Activated CD4-positive, CD25-positive, alpha-beta regulatory T cell treated with anti-CD3 and anti-CD28 coated beads, Interleukin-2, amount 50 U/mL, for 72 hours (primary cell): ENCODE results near the gene FBXO24.

Experiments used
- DNase-seq: peaks from one replicate; pipeline ENCODE4 v3.0.0; 2021

The FBXO24 gene

GRCh38 chr7:100626530-100627237 is 40.6 kb downstream of the FBXO24 start:
- DNase-seq: peak; percentile 77

GRCh38 chr7:100627238-100627549 is 41.1 kb downstream of the FBXO24 start:
- no peak for DNase-seq

- DNase-seq: no peak
Observed at GRCh38 chr7:100629117-100629716, 43.1 kb downstream of the FBXO24 start.

- no peak for DNase-seq
Observed at GRCh38 chr7:100630066-100630465, 43.9 kb downstream of the FBXO24 start.

GRCh38 chr7:100632951-100633717 is 47.0 kb downstream of the FBXO24 start:
- DNase-seq: peak; percentile 68

- DNase-seq: no peak
Observed at GRCh38 chr7:100639995-100640516, 53.9 kb downstream of the FBXO24 start.

- DNase-seq: no peak
Observed at GRCh38 chr7:100640517-100641440, 54.7 kb downstream of the FBXO24 start.

GRCh38 chr7:100641463-100641859 is 55.3 kb downstream of the FBXO24 start, which contains the start of gene TFR2:
TFR2 (minus strand) TSS chr7:100641552; CDS start chr7:100641509, 43 bp downstream.
- no peak for DNase-seq

- DNase-seq: no peak
Observed at GRCh38 chr7:100641860-100642533, 55.9 kb downstream of the FBXO24 start.

GRCh38 chr7:100642534-100642907 is 56.4 kb downstream of the FBXO24 start:
- no peak for DNase-seq

GRCh38 chr7:100649826-100650565 is 63.9 kb downstream of the FBXO24 start:
- DNase-seq: no peak
